ENCODE measurements around the gene TCF19.

GRCh38 chr6:31145386-31145785, 13.0 kb upstream of the TCF19 start:
- TF ChIP-seq AFF4 (CRISPR knock-in tag; IDR thresholded peaks at IDR 0.05; ENCODE audit: borderline replicate concordance) = no peak
- no peak for TF ChIP-seq SOX15 (CRISPR knock-in tag; IDR thresholded peaks at IDR 0.05)
- no peak for TF ChIP-seq USF2 (CRISPR knock-in tag; IDR thresholded peaks at IDR 0.05)

Data from WTC11 (cell line).